ENCODE data around the gene NEFH.

The NEFH gene

DNA sequence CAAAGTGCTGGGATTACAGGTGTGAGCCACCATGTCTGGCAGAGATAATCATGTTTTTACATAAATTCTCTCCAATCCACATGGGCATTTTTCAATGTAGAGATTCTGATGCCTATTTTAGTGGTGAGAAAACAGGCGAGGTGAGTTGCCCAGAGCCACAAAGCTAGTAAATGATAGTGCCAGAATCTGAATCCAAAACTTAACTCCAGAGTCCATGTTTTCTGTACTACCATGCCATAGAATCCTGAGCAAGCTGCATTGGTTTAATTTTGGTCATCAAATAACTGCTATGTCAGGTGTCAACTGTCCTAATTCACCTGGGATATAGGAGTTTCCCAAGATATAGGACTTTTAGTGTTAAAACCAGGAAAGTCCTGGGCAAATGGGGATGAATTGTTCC lies 13.6 kb downstream of the NEFH start:
- in situ Hi-C loops (cut with MboI; ENCODE audit: low sequenced_read_pairs), result no loop called here

DNA sequence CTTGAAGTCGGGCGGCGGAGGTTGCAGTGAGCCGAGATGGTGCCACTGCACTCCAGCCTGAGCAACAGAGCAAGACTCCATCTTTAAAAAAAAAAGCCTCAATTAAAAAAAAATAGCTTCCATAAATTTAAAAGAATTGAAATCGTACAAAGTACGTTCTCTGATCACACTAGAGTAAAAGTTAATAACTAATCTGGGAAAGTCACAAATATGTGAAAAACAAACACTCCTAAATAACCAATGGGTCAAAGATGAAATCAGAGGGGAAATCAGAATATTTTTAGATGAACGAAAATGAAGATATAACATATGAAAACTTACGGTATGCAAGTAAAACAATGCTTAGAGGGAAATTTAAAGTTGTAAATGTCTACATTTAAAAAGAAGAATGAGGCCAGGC lies 19.8 kb downstream of the NEFH start:
- in situ Hi-C loops (cut with MboI; ENCODE audit: low sequenced_read_pairs), result no loop called here

DNA sequence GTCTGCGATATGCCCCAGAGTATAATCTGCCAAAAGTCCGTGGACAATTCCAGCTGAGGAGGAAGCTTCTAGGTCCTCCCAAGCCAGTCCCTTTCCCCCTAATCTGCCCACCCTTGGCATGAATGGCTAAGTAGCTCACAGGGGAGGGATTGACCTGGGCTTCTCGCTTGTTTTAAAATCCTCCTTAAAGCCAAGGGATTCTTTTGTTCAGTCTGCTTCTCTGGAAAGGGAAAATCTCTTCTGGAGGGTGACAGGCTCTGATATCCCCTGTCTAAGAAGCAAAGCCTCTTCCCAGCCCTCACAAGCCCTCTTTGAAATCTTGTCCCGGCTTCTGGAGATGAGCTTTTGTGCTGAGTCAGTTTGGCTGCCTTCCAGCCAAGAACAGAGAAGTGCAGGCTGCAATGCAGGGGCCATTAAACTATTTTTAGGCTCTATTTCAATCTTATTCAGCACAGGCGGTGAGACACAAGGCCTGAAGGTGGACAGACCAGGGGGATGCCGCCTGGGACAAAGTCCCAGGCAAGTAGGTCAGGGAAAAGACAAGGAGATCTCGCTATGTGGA lies 23.9 kb downstream of the NEFH start:
- in situ Hi-C loops (cut with MboI; ENCODE audit: low sequenced_read_pairs), result no loop called here

DNA sequence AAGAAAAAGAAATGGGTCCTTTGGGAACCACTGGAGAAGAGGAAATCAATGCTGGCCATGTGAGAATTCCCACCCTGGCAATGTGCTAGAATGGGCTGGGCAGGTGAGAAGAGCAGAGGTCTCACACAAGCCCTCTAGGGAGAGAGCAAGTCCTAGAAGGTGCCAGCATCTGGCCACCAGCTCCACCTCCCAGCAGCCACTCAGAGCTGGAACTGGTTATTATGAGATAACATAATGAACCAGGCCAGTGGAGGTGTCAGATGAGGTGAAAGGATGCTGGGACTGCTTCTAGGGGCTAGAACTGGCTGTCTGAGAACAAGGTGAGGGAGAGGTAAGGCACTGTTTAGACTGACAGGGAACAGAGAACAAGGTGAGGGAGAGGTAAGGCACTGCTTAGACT lies 29.3 kb downstream of the NEFH start:
- in situ Hi-C loops (cut with MboI; ENCODE audit: low sequenced_read_pairs), result no loop called here

GRCh38 chr22:29509815-29510214 lies 29.8 kb downstream of the NEFH start:
- in situ Hi-C loops (cut with MboI; ENCODE audit: low sequenced_read_pairs), result no loop called here

- in situ Hi-C loops (cut with MboI; ENCODE audit: low sequenced_read_pairs), result no loop called here
Measured at GRCh38 chr22:29510542-29510941, 30.5 kb downstream of the NEFH start.

DNA sequence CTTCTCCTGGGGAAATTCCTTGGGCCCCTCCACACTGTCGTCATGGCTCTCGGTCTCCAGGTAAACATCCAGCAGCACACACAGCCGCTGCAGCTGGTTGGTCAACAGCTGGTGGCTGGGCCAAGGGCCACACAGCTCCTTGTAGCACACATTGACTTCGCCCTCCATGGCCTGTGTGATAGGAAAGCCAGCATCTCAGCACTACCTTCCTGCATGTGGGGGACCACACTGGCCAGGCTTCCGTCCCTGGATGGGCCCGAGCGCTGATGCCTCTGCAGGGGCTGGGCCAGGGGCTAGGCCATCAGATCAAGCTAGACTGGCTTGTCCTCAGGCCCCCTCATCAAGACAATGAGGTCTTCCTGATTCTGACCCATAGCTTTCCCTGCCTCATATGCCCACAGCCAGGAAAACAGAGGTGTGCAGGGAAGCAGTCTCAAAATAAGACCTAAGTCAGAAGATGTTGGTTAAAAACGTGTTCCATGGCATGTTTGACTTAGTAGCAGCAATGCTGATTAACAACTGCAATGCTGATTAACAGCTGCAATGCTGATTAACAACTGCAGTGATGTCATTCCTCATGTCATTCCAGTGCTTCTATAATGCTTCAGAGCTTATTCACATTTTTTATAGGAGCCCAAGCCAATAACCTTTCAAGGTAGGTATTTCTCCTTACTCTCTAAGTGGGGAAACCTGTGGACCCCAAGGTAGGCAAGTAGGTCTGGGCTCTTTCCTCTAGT lies 31.3 kb downstream of the NEFH start:
- in situ Hi-C loops (cut with MboI; ENCODE audit: low sequenced_read_pairs), result no loop called here

GRCh38 chr22:29512031-29512430 lies 32.0 kb downstream of the NEFH start:
- in situ Hi-C loops (cut with MboI; ENCODE audit: low sequenced_read_pairs), result no loop called here

DNA sequence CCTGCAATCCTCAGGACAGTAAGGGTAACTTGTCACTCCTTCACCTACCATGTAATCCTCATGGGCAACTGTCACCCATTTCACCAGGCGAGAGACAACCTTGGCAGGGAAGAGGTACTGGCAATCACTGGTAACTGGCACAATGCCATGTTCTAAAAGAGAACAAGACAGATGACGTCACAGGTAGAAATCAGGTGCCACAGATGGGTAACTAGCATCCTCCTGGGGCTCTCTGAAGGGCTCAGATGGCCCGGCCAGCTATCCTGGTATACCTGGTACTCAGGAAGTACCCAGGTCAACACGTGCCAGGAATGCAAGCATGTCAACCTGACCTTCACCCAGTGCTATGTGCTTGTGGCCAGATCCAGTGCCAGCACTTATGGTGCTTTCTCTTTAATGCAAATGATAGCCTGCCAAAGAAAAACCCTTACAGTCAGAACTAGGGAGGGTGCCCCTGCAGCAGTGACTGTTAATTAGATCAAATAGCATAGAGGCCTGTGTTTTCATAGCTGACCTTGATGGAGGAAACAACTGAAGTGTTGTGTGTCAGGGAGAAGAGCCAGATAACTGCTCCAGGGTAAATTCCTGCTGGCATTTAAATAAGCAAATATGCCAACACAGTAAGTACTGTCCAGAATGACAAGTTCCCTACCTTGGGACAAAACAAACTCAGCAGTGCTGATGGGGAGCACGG lies 37.3 kb downstream of the NEFH start:
- in situ Hi-C loops (cut with MboI; ENCODE audit: low sequenced_read_pairs), result no loop called here

DNA sequence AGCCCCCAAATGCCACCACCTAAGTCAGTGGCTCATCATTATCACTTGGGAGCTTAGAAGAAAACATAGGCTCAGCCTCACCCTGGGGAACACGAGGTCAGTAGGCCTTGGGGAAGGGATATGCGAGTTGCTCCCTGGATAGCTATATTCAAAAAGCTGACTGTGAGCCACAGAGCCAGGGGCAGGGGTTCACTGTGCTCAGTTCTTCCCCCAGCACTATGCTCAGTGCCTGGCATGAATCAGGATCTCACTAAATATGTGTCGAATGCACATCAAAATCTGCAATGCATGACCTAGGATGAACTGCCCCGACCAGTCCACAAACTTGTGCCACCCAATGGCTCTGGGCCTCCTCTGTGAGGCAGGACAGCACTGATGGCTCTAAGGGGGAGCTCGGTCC lies 38.4 kb downstream of the NEFH start:
- in situ Hi-C loops (cut with MboI; ENCODE audit: low sequenced_read_pairs), result no loop called here

DNA sequence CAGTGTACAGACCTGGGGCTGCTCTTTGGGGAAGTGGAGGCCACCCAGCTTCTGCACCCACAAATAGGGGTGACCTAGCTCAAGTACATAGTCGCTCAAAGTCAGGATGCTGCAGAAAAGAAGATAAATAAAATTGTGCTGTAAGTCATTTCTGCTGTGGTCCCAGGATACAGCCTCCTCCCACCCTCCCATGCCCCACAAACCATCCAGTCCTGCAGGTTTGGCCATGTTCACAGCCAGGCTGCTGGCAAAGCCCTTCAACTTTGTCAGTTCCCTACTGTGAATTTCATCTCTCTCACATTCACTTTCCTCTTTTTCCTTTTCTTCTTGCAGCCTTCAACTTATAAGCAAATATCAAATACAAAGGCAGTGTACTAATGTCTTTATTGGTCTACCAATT lies 40.0 kb downstream of the NEFH start:
- in situ Hi-C loops (cut with MboI; ENCODE audit: low sequenced_read_pairs), result no loop called here

- in situ Hi-C loops (cut with MboI; ENCODE audit: low sequenced_read_pairs), result no loop called here
Measured at GRCh38 chr22:29520851-29521250, 40.8 kb downstream of the NEFH start.

- in situ Hi-C loops (cut with MboI; ENCODE audit: low sequenced_read_pairs), result no loop called here
Measured at GRCh38 chr22:29521526-29521925, 41.5 kb downstream of the NEFH start.

DNA sequence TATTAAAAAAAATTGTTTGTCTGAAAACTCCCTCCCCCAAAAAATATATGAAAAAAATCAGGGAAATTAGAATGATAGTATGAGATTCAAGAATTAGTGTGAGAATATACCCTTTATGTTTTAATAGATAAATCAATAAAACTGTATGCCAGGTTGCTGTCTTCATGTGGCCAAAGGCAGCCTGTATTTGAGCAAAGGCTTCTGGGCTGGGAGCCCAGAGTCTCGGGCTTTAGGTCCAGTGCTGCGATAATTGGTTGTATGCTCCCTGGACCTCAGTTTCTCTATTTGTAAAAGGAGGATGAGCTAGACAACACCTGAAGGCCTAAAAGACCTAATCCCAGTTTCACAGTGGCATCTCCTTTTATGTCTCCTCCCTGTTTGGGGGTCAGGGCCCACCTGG lies 43.7 kb downstream of the NEFH start:
- in situ Hi-C loops (cut with MboI; ENCODE audit: low sequenced_read_pairs), result no loop called here

DNA sequence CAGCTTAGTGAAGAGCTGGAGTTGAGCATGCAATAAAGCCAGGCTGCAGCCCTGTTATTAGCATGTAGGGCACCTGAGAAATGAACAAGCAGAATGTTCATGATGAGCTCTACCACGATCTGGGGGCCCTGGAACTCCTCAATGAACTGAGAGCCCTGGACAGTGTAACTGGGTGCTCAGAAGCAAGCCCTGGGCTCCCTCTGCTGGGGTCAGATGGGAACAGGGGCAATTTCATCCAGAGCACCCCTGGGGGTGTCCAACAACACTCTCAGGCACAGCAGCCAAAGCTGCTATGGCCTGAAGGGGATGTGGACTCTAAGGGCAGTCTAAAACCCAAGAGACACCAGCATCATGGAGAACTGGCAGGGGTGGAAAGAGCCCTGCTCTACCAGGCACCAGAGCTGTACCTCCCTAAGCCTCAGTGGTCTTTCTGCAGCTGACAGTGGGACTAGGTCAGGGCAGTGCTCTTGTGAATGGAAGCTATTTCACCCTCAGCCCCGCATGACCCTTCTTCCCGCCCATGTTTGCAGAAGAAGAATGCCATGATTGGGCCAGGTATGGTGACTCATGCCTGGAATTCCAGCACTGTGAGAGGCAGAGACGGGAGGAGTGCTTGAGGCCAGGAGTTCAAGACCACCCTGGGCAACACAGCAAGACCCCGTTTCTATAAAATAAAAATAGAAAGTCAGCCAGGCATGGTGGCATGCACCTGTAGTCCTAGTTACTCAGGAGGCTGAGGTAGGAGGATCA lies 44.6 kb downstream of the NEFH start:
- in situ Hi-C loops (cut with MboI; ENCODE audit: low sequenced_read_pairs), result no loop called here

DNA sequence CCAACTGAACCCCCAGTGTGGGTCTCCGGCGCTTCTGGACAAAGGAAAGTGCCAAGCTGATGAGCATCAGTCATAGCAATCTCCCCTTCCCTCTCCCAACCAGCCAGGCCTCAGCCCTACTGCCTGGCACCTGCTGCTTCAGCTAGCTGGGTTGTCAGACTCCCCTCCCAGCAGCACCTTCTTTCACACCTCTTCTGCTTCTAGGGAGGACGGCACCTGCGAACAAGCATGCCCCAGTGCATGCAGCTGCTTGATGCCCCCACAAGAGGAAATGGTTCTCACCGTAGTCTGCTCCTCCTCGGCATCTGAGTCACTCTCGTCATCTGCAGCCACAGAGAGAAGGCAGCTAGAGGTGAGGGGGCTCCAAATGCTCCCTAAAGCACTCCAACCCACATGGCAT lies 48.1 kb downstream of the NEFH start:
- in situ Hi-C loops (cut with MboI; ENCODE audit: low sequenced_read_pairs), result no loop called here

GRCh38 chr22:29530716-29531115 lies 50.7 kb downstream of the NEFH start:
- in situ Hi-C loops (cut with MboI; ENCODE audit: low sequenced_read_pairs), result no loop called here

- in situ Hi-C loops (cut with MboI; ENCODE audit: low sequenced_read_pairs), result no loop called here
Measured at GRCh38 chr22:29531419-29531818, 51.4 kb downstream of the NEFH start.

DNA sequence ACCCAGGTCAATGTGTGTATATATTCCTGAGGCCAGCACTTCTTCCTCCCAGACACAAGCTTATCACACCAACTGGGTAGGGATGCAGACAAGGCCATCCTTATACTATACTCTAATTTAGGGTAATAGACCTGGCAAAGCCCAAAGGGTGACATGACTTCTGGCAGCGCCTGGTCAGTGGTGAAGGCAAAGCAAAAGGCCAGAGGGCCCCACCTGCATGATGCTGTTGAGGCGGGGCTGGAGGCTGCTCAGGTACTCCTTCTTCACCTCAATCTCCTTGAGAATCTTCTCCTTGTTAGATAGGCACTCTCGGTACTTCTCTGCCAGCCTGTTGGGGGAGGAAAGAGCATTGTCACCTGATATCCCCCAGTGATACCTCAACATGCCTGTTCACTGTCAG lies 56.4 kb downstream of the NEFH start:
- in situ Hi-C loops (cut with MboI; ENCODE audit: low sequenced_read_pairs), result no loop called here

- in situ Hi-C loops (cut with MboI; ENCODE audit: low sequenced_read_pairs), result no loop called here
Measured at GRCh38 chr22:29539105-29539504, 59.1 kb downstream of the NEFH start.

Data from HL-60/S4 treated with retinoic acid at 250 ng/mL for 4 days and 3 days (cell line).